ENCODE measurements around the gene CHMP6.

DNA sequence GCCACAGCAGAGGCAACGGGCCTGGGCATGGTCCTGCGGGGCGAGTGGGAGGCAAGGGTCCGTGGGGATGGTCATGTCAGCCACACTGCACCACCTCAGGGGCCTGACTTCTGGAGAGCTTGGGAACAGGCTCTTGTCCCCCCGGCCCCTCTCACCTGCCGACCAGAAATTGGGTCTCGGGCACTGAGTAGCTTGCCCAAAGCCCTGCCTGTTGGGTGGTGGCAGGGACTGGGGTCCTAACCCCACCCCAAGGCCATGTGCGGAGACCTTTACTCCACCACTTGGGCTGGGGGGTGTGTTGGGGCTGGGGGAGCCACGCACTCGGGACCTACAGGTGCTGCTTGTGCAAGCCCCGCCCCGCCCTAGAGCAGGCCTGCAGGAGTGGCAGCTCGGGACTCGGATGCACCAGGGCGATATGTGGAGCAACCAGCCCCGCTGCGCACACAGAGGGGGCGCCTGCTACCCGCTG lies 24.2 kb upstream of the CHMP6 start:
- TF ChIP-seq, protein P1, sequence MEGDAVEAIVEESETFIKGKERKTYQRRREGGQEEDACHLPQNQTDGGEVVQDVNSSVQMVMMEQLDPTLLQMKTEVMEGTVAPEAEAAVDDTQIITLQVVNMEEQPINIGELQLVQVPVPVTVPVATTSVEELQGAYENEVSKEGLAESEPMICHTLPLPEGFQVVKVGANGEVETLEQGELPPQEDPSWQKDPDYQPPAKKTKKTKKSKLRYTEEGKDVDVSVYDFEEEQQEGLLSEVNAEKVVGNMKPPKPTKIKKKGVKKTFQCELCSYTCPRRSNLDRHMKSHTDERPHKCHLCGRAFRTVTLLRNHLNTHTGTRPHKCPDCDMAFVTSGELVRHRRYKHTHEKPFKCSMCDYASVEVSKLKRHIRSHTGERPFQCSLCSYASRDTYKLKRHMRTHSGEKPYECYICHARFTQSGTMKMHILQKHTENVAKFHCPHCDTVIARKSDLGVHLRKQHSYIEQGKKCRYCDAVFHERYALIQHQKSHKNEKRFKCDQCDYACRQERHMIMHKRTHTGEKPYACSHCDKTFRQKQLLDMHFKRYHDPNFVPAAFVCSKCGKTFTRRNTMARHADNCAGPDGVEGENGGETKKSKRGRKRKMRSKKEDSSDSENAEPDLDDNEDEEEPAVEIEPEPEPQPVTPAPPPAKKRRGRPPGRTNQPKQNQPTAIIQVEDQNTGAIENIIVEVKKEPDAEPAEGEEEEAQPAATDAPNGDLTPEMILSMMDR (IDR thresholded peaks at IDR 0.05; ENCODE audit: low read depth, low read length) = no peak
- no peak for TF ChIP-seq POLR2A (IDR thresholded peaks at IDR 0.05; ENCODE audit: extremely low read depth, insufficient read length)

All from NB4 (cell line).